ENCODE data around the gene SLC35B4.

Gene SLC35B4

GRCh38 chr7:134334408-134334807, 17.7 kb upstream of the SLC35B4 start:
- no peaks in the 10 kb centered on the region for H3K36me3 ChIP-seq (ENCODE audit: low read depth)
- no peak overlapping the region for H3K27ac ChIP-seq (ENCODE audit: poor library complexity, severe bottlenecking)
- H3K9me3 ChIP-seq (ENCODE audit: severe bottlenecking) = no peaks in the 10 kb centered on the region
- DNase-seq (ENCODE audit: low spot score) (no peak), ATAC-seq (ENCODE audit: low read depth) (no peak)
- H3K27me3 ChIP-seq (ENCODE audit: insufficient read depth, poor library complexity, severe bottlenecking) = no peaks in the 10 kb centered on the region
- no peaks in the 10 kb centered on the region for H3K4me1 ChIP-seq (ENCODE audit: insufficient read depth, poor library complexity, severe bottlenecking)
- no peak for TF ChIP-seq CTCF (IDR thresholded peaks at IDR 0.05; ENCODE audit: poor library complexity, severe bottlenecking)
- H3K4me3 ChIP-seq (ENCODE audit: severe bottlenecking) = no peak overlapping the region

- TF ChIP-seq CTCF (IDR thresholded peaks at IDR 0.05; ENCODE audit: poor library complexity, severe bottlenecking) = no peak
- no peak for DNase-seq (ENCODE audit: low spot score)
- Histone ChIP-seq H3K36me3 (ENCODE audit: low read depth) (no peaks in the 10 kb centered on the region), H3K27ac (ENCODE audit: poor library complexity, severe bottlenecking) (no peak overlapping the region), H3K4me3 (ENCODE audit: severe bottlenecking) (no peak overlapping the region), H3K4me1 (ENCODE audit: insufficient read depth, poor library complexity, severe bottlenecking) (no peaks in the 10 kb centered on the region), H3K9me3 (ENCODE audit: severe bottlenecking) (no peaks in the 10 kb centered on the region), H3K27me3 (ENCODE audit: insufficient read depth, poor library complexity, severe bottlenecking) (no peaks in the 10 kb centered on the region)
- ATAC-seq (ENCODE audit: low read depth) = no peak
Measured at GRCh38 chr7:134333943-134334342, 17.2 kb upstream of the SLC35B4 start.

DNA sequence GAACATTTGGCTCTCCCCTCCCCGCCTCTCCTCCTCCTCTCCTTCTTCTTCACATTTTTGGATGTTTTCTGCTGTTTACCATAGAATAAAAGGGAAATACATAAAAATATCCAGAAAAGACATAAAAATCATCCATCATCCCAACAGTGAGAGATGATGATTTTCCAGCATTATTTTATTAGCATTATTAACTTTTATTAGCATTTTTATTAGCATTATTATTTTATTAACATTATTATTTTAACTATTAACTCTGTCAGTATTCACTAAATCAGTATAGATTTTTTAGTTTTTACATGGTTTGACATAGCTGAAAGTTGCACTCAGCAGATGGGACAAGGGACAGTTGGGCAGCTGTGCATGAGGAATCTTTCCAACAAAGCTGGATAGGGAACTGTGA, 16.2 kb upstream of the SLC35B4 start:
- no peak overlapping the region for H3K4me3 ChIP-seq (ENCODE audit: severe bottlenecking)
- H3K27me3 ChIP-seq (ENCODE audit: insufficient read depth, poor library complexity, severe bottlenecking) = no peaks in the 10 kb centered on the region
- ATAC-seq (ENCODE audit: low read depth) = no peak
- H3K4me1 ChIP-seq (ENCODE audit: insufficient read depth, poor library complexity, severe bottlenecking) = no peaks in the 10 kb centered on the region
- H3K9me3 ChIP-seq (ENCODE audit: severe bottlenecking) = no peaks in the 10 kb centered on the region
- no peak for DNase-seq (ENCODE audit: low spot score)
- TF ChIP-seq CTCF (IDR thresholded peaks at IDR 0.05; ENCODE audit: poor library complexity, severe bottlenecking) = no peak
- no peaks in the 10 kb centered on the region for H3K36me3 ChIP-seq (ENCODE audit: low read depth)
- H3K27ac ChIP-seq (ENCODE audit: poor library complexity, severe bottlenecking) = no peak overlapping the region

DNA sequence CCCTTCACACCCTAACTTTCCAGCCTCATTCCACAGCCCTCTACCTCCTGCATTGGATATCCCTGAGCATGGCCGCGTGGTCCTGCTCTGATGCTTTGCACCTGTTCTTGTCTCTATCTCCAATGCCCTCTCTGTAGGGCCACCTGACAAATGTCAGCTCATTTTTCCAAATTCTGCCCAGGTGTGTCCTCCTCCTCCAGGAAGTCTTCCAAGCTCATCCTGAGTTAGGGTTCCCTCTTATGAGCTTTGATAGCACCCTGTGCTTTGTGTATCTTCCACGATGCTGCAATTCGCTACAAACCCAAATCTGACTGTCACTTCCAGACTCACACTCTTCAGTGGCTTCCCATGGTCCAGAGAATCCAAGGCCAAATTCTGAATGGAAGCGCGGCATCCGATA, 14.7 kb upstream of the SLC35B4 start:
- ATAC-seq (ENCODE audit: low read depth) (no peak), DNase-seq (ENCODE audit: low spot score) (no peak)
- no peak overlapping the region for H3K4me3 ChIP-seq (ENCODE audit: severe bottlenecking)

GRCh38 chr7:134330974-134331373, 14.2 kb upstream of the SLC35B4 start:
- Histone ChIP-seq H3K27me3 (ENCODE audit: insufficient read depth, poor library complexity, severe bottlenecking) (no peaks in the 10 kb centered on the region), H3K36me3 (ENCODE audit: low read depth) (no peaks in the 10 kb centered on the region), H3K27ac (ENCODE audit: poor library complexity, severe bottlenecking) (no peak overlapping the region), H3K4me1 (ENCODE audit: insufficient read depth, poor library complexity, severe bottlenecking) (no peaks in the 10 kb centered on the region), H3K4me3 (ENCODE audit: severe bottlenecking) (no peak overlapping the region), H3K9me3 (ENCODE audit: severe bottlenecking) (no peaks in the 10 kb centered on the region)
- TF ChIP-seq CTCF (IDR thresholded peaks at IDR 0.05; ENCODE audit: poor library complexity, severe bottlenecking) = no peak
- no peak for DNase-seq (ENCODE audit: low spot score)
- no peak for ATAC-seq (ENCODE audit: low read depth)

More for the DNA sequence above, 14.7 kb upstream of the SLC35B4 start:
- TF ChIP-seq CTCF (IDR thresholded peaks at IDR 0.05; ENCODE audit: poor library complexity, severe bottlenecking) = no peak
- Histone ChIP-seq H3K36me3 (ENCODE audit: low read depth) (no peaks in the 10 kb centered on the region), H3K27me3 (ENCODE audit: insufficient read depth, poor library complexity, severe bottlenecking) (no peaks in the 10 kb centered on the region), H3K27ac (ENCODE audit: poor library complexity, severe bottlenecking) (no peak overlapping the region), H3K9me3 (ENCODE audit: severe bottlenecking) (no peaks in the 10 kb centered on the region), H3K4me1 (ENCODE audit: insufficient read depth, poor library complexity, severe bottlenecking) (no peaks in the 10 kb centered on the region)
